Measurements from ENCODE around the gene NAALADL2.

NAALADL2 gene

DNA sequence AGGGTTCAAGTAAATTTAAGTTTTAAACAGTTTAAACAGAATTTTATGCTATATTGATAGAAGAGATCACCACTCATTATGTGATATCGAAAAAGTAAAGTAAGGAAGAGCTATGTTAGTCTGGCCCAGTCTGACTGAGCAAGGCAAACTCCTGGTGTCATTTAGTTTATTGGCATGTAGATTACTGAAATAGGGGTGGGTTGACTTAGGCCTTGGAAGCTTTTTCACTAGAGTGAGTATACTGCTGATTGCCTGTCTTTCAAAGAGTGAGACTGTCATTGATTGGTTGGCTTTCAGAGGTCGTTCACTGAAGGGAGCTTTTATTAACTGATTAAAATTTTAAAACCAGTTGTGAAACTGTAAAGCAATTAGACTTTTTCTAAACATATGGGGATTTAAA lies 294.5 kb downstream of the NAALADL2 start:
- no peaks in the 10 kb centered on the region for H3K79me2 ChIP-seq (ENCODE audit: low read length)
- no peak overlapping the region for H3K4me2 ChIP-seq (ENCODE audit: low read length)
- H3K27ac ChIP-seq (ENCODE audit: low read length): no peak overlapping the region
- no peaks in the 10 kb centered on the region for H3K9me3 ChIP-seq (ENCODE audit: insufficient read depth, low read length)
- no peaks in the 10 kb centered on the region for H4K20me1 ChIP-seq (ENCODE audit: insufficient read depth, low read length)
- no peak overlapping the region for H3K4me3 ChIP-seq (ENCODE audit: low read length)
- H3K4me1 ChIP-seq (ENCODE audit: low read length): peaks cover 25% of the 10 kb centered on the region
- no peak overlapping the region for H2AFZ ChIP-seq (ENCODE audit: low read depth, low read length)
- no peaks in the 10 kb centered on the region for H3K27me3 ChIP-seq (ENCODE audit: low read depth, low read length)
- no peak overlapping the region for H3K9ac ChIP-seq (ENCODE audit: low read length)
- H3K36me3 ChIP-seq (replicated peaks; ENCODE audit: low read depth, low read length): no peaks in the 10 kb centered on the region
- TF ChIP-seq, protein P1, sequence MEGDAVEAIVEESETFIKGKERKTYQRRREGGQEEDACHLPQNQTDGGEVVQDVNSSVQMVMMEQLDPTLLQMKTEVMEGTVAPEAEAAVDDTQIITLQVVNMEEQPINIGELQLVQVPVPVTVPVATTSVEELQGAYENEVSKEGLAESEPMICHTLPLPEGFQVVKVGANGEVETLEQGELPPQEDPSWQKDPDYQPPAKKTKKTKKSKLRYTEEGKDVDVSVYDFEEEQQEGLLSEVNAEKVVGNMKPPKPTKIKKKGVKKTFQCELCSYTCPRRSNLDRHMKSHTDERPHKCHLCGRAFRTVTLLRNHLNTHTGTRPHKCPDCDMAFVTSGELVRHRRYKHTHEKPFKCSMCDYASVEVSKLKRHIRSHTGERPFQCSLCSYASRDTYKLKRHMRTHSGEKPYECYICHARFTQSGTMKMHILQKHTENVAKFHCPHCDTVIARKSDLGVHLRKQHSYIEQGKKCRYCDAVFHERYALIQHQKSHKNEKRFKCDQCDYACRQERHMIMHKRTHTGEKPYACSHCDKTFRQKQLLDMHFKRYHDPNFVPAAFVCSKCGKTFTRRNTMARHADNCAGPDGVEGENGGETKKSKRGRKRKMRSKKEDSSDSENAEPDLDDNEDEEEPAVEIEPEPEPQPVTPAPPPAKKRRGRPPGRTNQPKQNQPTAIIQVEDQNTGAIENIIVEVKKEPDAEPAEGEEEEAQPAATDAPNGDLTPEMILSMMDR (IDR thresholded peaks at IDR 0.05; ENCODE audit: low read depth, low read length): no peak
- TF ChIP-seq EZH2phosphoT487 (IDR thresholded peaks at IDR 0.05; ENCODE audit: low read depth): no peak

- Histone ChIP-seq H3K4me1 (ENCODE audit: low read length) (peaks cover 21% of the 10 kb centered on the region), H3K27ac (ENCODE audit: low read length) (no peak overlapping the region)
Observed at GRCh38 chr3:175155172-175155571, 296.0 kb downstream of the NAALADL2 start.

DNA sequence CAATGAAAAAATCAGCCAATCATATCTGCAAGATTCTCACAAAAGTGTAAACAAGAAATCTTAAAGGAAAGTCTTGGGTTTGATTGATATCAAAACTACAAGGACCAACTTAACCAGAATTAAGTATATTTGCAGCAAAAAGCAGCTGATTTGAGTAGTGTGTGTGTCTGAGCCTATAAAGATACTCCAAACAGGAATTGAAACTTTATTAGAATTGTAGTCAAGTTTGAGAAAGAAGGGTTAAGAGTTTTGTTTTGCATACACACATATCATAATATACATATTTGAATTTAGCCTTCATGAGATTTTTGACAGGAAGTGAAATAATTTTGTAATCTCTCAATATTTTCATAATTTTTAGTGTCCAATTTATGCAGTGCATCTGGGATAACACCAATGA lies 300.1 kb downstream of the NAALADL2 start:
- Histone ChIP-seq H4K20me1 (ENCODE audit: insufficient read depth, low read length) (no peaks in the 10 kb centered on the region), H3K4me1 (ENCODE audit: low read length) (peaks cover 7% of the 10 kb centered on the region), H3K27ac (ENCODE audit: low read length) (no peak overlapping the region), H3K27me3 (ENCODE audit: low read depth, low read length) (no peaks in the 10 kb centered on the region), H3K36me3 (replicated peaks; ENCODE audit: low read depth, low read length) (no peaks in the 10 kb centered on the region), H3K9ac (ENCODE audit: low read length) (no peak overlapping the region), H3K9me3 (ENCODE audit: insufficient read depth, low read length) (no peaks in the 10 kb centered on the region), H3K79me2 (ENCODE audit: low read length) (no peaks in the 10 kb centered on the region), H3K4me3 (ENCODE audit: low read length) (no peak overlapping the region), H3K4me2 (ENCODE audit: low read length) (no peak overlapping the region), H2AFZ (ENCODE audit: low read depth, low read length) (no peak overlapping the region)
- TF ChIP-seq, protein P1 (IDR thresholded peaks at IDR 0.05; ENCODE audit: low read depth, low read length): no peak
- no peak for TF ChIP-seq EZH2phosphoT487 (IDR thresholded peaks at IDR 0.05; ENCODE audit: low read depth)

More at GRCh38 chr3:175155172-175155571, 296.0 kb downstream of the NAALADL2 start:
- no peaks in the 10 kb centered on the region for H3K27me3 ChIP-seq (ENCODE audit: low read depth, low read length)
- TF ChIP-seq, protein P1 (IDR thresholded peaks at IDR 0.05; ENCODE audit: low read depth, low read length): no peak
- no peak for TF ChIP-seq EZH2phosphoT487 (IDR thresholded peaks at IDR 0.05; ENCODE audit: low read depth)
- no peak overlapping the region for H3K9ac ChIP-seq (ENCODE audit: low read length)
- no peak overlapping the region for H3K4me2 ChIP-seq (ENCODE audit: low read length)
- no peak overlapping the region for H3K4me3 ChIP-seq (ENCODE audit: low read length)
- H3K79me2 ChIP-seq (ENCODE audit: low read length): no peaks in the 10 kb centered on the region
- H3K36me3 ChIP-seq (replicated peaks; ENCODE audit: low read depth, low read length): no peaks in the 10 kb centered on the region
- H3K9me3 ChIP-seq (ENCODE audit: insufficient read depth, low read length): no peaks in the 10 kb centered on the region
- no peaks in the 10 kb centered on the region for H4K20me1 ChIP-seq (ENCODE audit: insufficient read depth, low read length)
- H2AFZ ChIP-seq (ENCODE audit: low read depth, low read length): no peak overlapping the region

DNA sequence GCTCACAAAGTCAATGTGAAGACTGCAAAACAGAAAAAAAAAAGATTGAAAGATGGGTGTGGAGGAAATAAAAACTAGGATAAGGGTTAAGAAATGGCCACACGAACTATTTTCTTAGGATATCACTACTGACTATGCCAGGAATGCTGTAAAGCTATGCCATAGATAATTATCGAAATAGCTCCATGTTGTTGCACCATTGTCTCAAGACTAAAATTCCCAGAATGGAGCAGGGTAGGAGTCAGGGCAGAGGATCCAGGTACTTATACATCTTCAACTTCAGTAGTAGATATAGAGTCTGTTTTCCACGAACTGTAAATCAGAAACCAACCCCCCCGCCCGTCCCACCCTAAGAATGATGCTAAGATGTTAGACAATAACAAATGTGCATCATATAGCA lies 302.2 kb downstream of the NAALADL2 start:
- H3K4me1 ChIP-seq (ENCODE audit: low read length): peaks cover 7% of the 10 kb centered on the region
- H3K36me3 ChIP-seq (replicated peaks; ENCODE audit: low read depth, low read length): no peaks in the 10 kb centered on the region
- no peak overlapping the region for H3K4me3 ChIP-seq (ENCODE audit: low read length)
- no peak overlapping the region for H2AFZ ChIP-seq (ENCODE audit: low read depth, low read length)
- no peaks in the 10 kb centered on the region for H3K27me3 ChIP-seq (ENCODE audit: low read depth, low read length)
- no peak overlapping the region for H3K27ac ChIP-seq (ENCODE audit: low read length)
- no peaks in the 10 kb centered on the region for H4K20me1 ChIP-seq (ENCODE audit: insufficient read depth, low read length)
- TF ChIP-seq, protein P1 (IDR thresholded peaks at IDR 0.05; ENCODE audit: low read depth, low read length): no peak
- no peak overlapping the region for H3K4me2 ChIP-seq (ENCODE audit: low read length)
- no peaks in the 10 kb centered on the region for H3K79me2 ChIP-seq (ENCODE audit: low read length)
- H3K9ac ChIP-seq (ENCODE audit: low read length): no peak overlapping the region
- no peaks in the 10 kb centered on the region for H3K9me3 ChIP-seq (ENCODE audit: insufficient read depth, low read length)

Measured in OCI-LY3 (cell line).